Mammary epithelial cell (primary cell): ENCODE results near the gene KCNB1.

Experiments
- EZH2 ChIP-seq: IDR thresholded peaks from 2 replicates; pipeline ENCODE4 v1.6.1; 2012; ENCODE audit warnings: low read length, inconsistent platforms, borderline replicate concordance
- TF ChIP-seq, protein P1 (sequence below), 2 donors: IDR thresholded peaks in 1 of 2; conservative IDR thresholded peaks in 1 of 2; 2 replicates each; pipeline ENCODE4 v1.5.1; 2011 to 2012; ENCODE audit warnings: inconsistent platforms in 2 of 2, low read length in 2 of 2, mild to moderate bottlenecking in 2 of 2, control low read depth in 1 of 2, low read depth in 1 of 2; ENCODE audit not compliant: insufficient read depth in 1 of 2; ENCODE audit errors: extremely low read depth in 1 of 2

DNA sequence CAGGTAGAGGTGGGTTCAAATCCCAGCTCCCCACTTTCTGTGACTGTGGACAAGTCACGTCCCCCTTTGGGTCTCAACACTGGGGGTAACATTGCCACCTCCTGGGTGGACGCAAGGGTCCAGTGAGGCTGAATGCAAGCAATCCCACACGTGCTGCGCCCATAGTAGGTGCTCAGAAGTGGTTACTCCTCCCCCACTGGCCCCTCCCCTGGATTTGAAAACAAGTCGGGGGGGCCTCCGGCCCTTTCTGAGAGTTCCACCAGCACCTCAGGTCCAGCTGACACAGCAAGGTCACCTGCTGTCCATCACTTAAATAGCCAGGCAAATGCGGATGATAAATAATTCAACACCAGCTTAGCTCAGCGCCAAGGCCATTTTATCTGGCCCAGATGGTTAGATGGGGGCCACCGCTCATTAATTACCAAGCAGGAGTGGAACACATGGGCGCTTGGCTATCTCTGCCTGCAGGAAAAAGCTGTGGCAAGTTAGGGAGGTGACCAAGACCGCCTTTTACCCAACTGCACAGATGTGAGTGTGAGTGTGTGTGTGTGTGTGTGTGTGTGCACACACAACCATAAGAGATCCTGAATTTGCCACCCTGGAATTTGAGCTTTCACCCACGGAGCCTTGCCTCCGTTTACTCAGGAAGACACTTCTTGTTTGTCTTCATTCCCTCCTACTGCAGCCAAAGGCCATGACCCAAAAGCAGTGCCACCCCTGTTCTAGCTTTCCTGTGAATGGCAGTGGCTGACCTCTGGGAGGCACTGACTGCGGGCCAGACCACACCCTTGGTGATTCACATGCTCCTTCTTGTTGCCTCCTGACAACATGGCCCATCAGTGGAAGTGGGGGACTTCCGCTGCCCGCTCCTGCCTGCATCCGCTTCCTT is 34.7 kb upstream of the KCNB1 start:
- TF ChIP-seq, protein P1, sequence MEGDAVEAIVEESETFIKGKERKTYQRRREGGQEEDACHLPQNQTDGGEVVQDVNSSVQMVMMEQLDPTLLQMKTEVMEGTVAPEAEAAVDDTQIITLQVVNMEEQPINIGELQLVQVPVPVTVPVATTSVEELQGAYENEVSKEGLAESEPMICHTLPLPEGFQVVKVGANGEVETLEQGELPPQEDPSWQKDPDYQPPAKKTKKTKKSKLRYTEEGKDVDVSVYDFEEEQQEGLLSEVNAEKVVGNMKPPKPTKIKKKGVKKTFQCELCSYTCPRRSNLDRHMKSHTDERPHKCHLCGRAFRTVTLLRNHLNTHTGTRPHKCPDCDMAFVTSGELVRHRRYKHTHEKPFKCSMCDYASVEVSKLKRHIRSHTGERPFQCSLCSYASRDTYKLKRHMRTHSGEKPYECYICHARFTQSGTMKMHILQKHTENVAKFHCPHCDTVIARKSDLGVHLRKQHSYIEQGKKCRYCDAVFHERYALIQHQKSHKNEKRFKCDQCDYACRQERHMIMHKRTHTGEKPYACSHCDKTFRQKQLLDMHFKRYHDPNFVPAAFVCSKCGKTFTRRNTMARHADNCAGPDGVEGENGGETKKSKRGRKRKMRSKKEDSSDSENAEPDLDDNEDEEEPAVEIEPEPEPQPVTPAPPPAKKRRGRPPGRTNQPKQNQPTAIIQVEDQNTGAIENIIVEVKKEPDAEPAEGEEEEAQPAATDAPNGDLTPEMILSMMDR (conservative IDR thresholded peaks at IDR 0.05 in 1 of 2, IDR thresholded peaks at IDR 0.05 in 1 of 2; ENCODE audit: extremely low read depth in 1 of 2, insufficient read depth in 1 of 2, low read depth in 1 of 2, low read length in 2 of 2), result no peak
- TF ChIP-seq EZH2, result no peak
